Measurements from ENCODE around the gene NEO1. TPM values are rescaled to one million over a fixed set of nuclear protein-coding genes. Genes with fewer than 3 reads are reported as not detected.

The NEO1 gene
- total RNA-seq, 1 donor from 2014 or later = 24.9 TPM

- Mint-ChIP-seq H3K27ac (ENCODE audit: unreplicated experiment) (no peak overlapping the region), H3K4me3 (ENCODE audit: unreplicated experiment) (no peak overlapping the region), H3K9me3 (ENCODE audit: unreplicated experiment) (no peaks in the 10 kb centered on the region), H3K27me3 (ENCODE audit: unreplicated experiment) (no peaks in the 10 kb centered on the region), H3K4me1 (ENCODE audit: unreplicated experiment) (no peaks in the 10 kb centered on the region), H3K36me3 (ENCODE audit: unreplicated experiment) (peaks cover 7% of the 10 kb centered on the region)
- DNase-seq (ENCODE audit: extremely low spot score, unreplicated experiment) = no peak
- TF ChIP-seq CTCF (IDR thresholded peaks at IDR 0.05) = no peak
Measured at GRCh38 chr15:73303636-73304035, 251.4 kb downstream of the NEO1 start.

GRCh38 chr15:73305331-73306211 lies 253.3 kb downstream of the NEO1 start:
- peaks cover 5% of the 10 kb centered on the region for H3K36me3 Mint-ChIP-seq (ENCODE audit: unreplicated experiment)
- no peaks in the 10 kb centered on the region for H3K27me3 Mint-ChIP-seq (ENCODE audit: unreplicated experiment)
- no peak overlapping the region for H3K4me3 Mint-ChIP-seq (ENCODE audit: unreplicated experiment)
- TF ChIP-seq CTCF (IDR thresholded peaks at IDR 0.05) = peak; percentile 70
- H3K27ac Mint-ChIP-seq (ENCODE audit: unreplicated experiment) = no peak overlapping the region
- no peak for DNase-seq (ENCODE audit: extremely low spot score, unreplicated experiment)
- H3K9me3 Mint-ChIP-seq (ENCODE audit: unreplicated experiment) = no peaks in the 10 kb centered on the region
- no peaks in the 10 kb centered on the region for H3K4me1 Mint-ChIP-seq (ENCODE audit: unreplicated experiment)

GRCh38 chr15:73308305-73308704 lies 256.0 kb downstream of the NEO1 start:
- no peaks in the 10 kb centered on the region for H3K36me3 Mint-ChIP-seq (ENCODE audit: unreplicated experiment)
- H3K27ac Mint-ChIP-seq (ENCODE audit: unreplicated experiment) = no peak overlapping the region
- H3K27me3 Mint-ChIP-seq (ENCODE audit: unreplicated experiment) = no peaks in the 10 kb centered on the region
- H3K4me1 Mint-ChIP-seq (ENCODE audit: unreplicated experiment) = no peaks in the 10 kb centered on the region
- no peak for DNase-seq (ENCODE audit: extremely low spot score, unreplicated experiment)
- no peaks in the 10 kb centered on the region for H3K9me3 Mint-ChIP-seq (ENCODE audit: unreplicated experiment)
- no peak overlapping the region for H3K4me3 Mint-ChIP-seq (ENCODE audit: unreplicated experiment)
- no peak for TF ChIP-seq CTCF (IDR thresholded peaks at IDR 0.05)

- no peak for DNase-seq (ENCODE audit: extremely low spot score, unreplicated experiment)
- no peaks in the 10 kb centered on the region for H3K4me1 Mint-ChIP-seq (ENCODE audit: unreplicated experiment)
- no peaks in the 10 kb centered on the region for H3K36me3 Mint-ChIP-seq (ENCODE audit: unreplicated experiment)
- no peak overlapping the region for H3K4me3 Mint-ChIP-seq (ENCODE audit: unreplicated experiment)
- H3K9me3 Mint-ChIP-seq (ENCODE audit: unreplicated experiment) = no peaks in the 10 kb centered on the region
- peaks cover 12% of the 10 kb centered on the region for H3K27me3 Mint-ChIP-seq (ENCODE audit: unreplicated experiment)
- H3K27ac Mint-ChIP-seq (ENCODE audit: unreplicated experiment) = no peak overlapping the region
- TF ChIP-seq CTCF (IDR thresholded peaks at IDR 0.05) = no peak
Measured at GRCh38 chr15:73313861-73314260, 261.6 kb downstream of the NEO1 start.

- H3K4me3 Mint-ChIP-seq (ENCODE audit: unreplicated experiment) = no peak overlapping the region
- H3K4me1 Mint-ChIP-seq (ENCODE audit: unreplicated experiment) = no peaks in the 10 kb centered on the region
- H3K27me3 Mint-ChIP-seq (ENCODE audit: unreplicated experiment) = peaks cover 12% of the 10 kb centered on the region
- no peak overlapping the region for H3K27ac Mint-ChIP-seq (ENCODE audit: unreplicated experiment)
- no peaks in the 10 kb centered on the region for H3K9me3 Mint-ChIP-seq (ENCODE audit: unreplicated experiment)
- TF ChIP-seq CTCF (IDR thresholded peaks at IDR 0.05) = no peak
- no peak for DNase-seq (ENCODE audit: extremely low spot score, unreplicated experiment)
- H3K36me3 Mint-ChIP-seq (ENCODE audit: unreplicated experiment) = no peaks in the 10 kb centered on the region
Measured at GRCh38 chr15:73317651-73318462, 265.6 kb downstream of the NEO1 start.
